H1 (cell line): Measurements from ENCODE around the gene SPACA9.

Source experiments
- CHD2 ChIP-seq: IDR thresholded peaks from 2 replicates; pipeline ENCODE4 v1.6.1; 2012; ENCODE audit warnings: low read length, improper control_type of control experiment
- POLR2A ChIP-seq, 2 experiments: IDR thresholded peaks; 1 replicate in 1 of 2; 2 replicates in 1 of 2; pipeline ENCODE4 v1.6.1; 2011; ENCODE audit warnings: low read depth in 2 of 2, low read length in 2 of 2, mild to moderate bottlenecking in 2 of 2; ENCODE audit errors: control extremely low read depth in 1 of 2
- TF ChIP-seq, protein P1 (sequence below), 3 experiments: IDR thresholded peaks; 1 replicate in 2 of 3; 2 replicates in 1 of 3; pipeline versions ENCODE4 v1.5.1 to v1.6.1; 2011; ENCODE audit warnings: low read length in 3 of 3, mild to moderate bottlenecking in 3 of 3, inconsistent platforms in 2 of 3, low read depth in 1 of 3, moderate library complexity in 1 of 3; ENCODE audit not compliant: insufficient read depth in 1 of 3; ENCODE audit errors: control extremely low read depth in 1 of 3

- TF ChIP-seq, protein P1, sequence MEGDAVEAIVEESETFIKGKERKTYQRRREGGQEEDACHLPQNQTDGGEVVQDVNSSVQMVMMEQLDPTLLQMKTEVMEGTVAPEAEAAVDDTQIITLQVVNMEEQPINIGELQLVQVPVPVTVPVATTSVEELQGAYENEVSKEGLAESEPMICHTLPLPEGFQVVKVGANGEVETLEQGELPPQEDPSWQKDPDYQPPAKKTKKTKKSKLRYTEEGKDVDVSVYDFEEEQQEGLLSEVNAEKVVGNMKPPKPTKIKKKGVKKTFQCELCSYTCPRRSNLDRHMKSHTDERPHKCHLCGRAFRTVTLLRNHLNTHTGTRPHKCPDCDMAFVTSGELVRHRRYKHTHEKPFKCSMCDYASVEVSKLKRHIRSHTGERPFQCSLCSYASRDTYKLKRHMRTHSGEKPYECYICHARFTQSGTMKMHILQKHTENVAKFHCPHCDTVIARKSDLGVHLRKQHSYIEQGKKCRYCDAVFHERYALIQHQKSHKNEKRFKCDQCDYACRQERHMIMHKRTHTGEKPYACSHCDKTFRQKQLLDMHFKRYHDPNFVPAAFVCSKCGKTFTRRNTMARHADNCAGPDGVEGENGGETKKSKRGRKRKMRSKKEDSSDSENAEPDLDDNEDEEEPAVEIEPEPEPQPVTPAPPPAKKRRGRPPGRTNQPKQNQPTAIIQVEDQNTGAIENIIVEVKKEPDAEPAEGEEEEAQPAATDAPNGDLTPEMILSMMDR (IDR thresholded peaks at IDR 0.05; ENCODE audit: control extremely low read depth in 1 of 3, insufficient read depth in 1 of 3, low read depth in 1 of 3, low read length in 3 of 3) = no peak
- TF ChIP-seq CHD2 (no peak), POLR2A (IDR thresholded peaks at IDR 0.05; ENCODE audit: control extremely low read depth in 1 of 2, low read depth in 2 of 2, low read length in 2 of 2) (no peak)
Measured at GRCh38 chr9:132857031-132857430, 21.7 kb upstream of the SPACA9 start.
